GM12872 (cell line): Measurements from ENCODE around the gene CYP27A1.
A peak's percentile ranks its signal among the peaks of the same experiment; 100 is the strongest.

Experiments used
- CTCF ChIP-seq: IDR thresholded peaks from 3 replicates; pipeline ENCODE4 v1.5.1; 2011; ENCODE audit warnings: low read depth, mild to moderate bottlenecking, low read length, moderate library complexity; ENCODE audit not compliant: insufficient read depth

The CYP27A1 gene

GRCh38 chr2:218837495-218837894, 55.5 kb downstream of the CYP27A1 start:
- no peak for TF ChIP-seq CTCF

- TF ChIP-seq CTCF = no peak
Observed at GRCh38 chr2:218839430-218839829, 57.5 kb downstream of the CYP27A1 start.

- TF ChIP-seq CTCF = no peak
Observed at GRCh38 chr2:218839888-218840287, 57.9 kb downstream of the CYP27A1 start.

- no peak for TF ChIP-seq CTCF
Observed at GRCh38 chr2:218849721-218850120, 67.8 kb downstream of the CYP27A1 start.

- no peak for TF ChIP-seq CTCF
Observed at GRCh38 chr2:218850796-218851195, 68.8 kb downstream of the CYP27A1 start.

GRCh38 chr2:218851286-218851685, 69.3 kb downstream of the CYP27A1 start:
- TF ChIP-seq CTCF = no peak

- TF ChIP-seq CTCF = peak; percentile 82
Observed at GRCh38 chr2:218852911-218853667, 71.1 kb downstream of the CYP27A1 start.
